PFSK-1 (cell line): ENCODE data around the gene ARHGAP9.

ENCODE experiments used
- FOXP2 ChIP-seq: optimal IDR thresholded peaks from 2 replicates; pipeline ENCODE3; 2011; ENCODE audit warnings: borderline replicate concordance, control low read depth, inconsistent platforms; ENCODE audit not compliant: insufficient read depth; ENCODE audit errors: extremely low read length, extremely low read depth
- POLR2AphosphoS5 ChIP-seq: IDR thresholded peaks from 2 replicates; pipeline ENCODE4 v1.6.1; 2012; ENCODE audit warnings: low read depth, mild to moderate bottlenecking, control low read depth, low read length, moderate library complexity
- SIN3A ChIP-seq: IDR thresholded peaks from 2 replicates; pipeline ENCODE4 v1.6.1; 2012; ENCODE audit warnings: mild to moderate bottlenecking, low read length, moderate library complexity, borderline replicate concordance; ENCODE audit not compliant: insufficient read depth
- TAF1 ChIP-seq: IDR thresholded peaks from 2 replicates; pipeline ENCODE4 v1.6.1; 2012; ENCODE audit warnings: low read length, control low read depth, borderline replicate concordance; ENCODE audit not compliant: insufficient read depth
- TF ChIP-seq, protein P1 (sequence below), 2 experiments: IDR thresholded peaks; 2 replicates each; pipeline versions ENCODE4 v1.6.1 to v1.8.0; 2011 to 2012; ENCODE audit warnings: low read depth in 2 of 2, low read length in 2 of 2, control low read depth in 1 of 2, inconsistent platforms in 1 of 2, mild to moderate bottlenecking in 1 of 2, moderate library complexity in 1 of 2; ENCODE audit not compliant: insufficient read depth in 1 of 2

ARHGAP9 gene

DNA sequence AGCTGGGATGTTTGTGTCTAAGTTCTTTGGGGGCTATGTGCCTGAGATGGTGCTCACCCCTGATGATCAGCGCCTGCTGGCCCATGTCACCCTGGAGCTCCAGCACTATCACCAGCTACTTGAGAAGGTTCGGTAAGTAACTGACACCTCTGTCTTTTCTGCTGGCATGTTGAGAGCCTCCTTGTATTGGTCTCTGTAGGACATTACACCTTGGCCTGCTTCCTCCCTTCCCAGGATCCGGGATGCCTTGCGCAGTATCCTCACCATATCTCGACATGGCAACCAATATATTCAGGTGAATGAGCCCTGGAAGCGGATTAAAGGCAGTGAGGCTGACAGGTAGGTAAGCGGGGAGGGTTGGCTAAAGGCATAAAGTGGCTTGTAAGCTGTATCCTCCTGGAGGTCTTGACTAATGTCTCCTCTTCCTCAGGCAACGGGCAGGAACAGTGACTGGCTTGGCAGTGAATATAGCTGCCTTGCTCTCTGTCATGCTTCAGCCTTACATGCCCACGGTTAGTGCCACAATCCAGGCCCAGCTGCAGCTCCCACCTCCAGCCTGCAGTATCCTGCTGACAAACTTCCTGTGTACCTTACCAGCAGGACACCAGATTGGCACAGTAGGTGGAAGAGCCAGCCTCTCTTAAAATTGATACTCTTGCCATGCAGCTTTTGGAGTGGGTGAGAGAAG is 35.2 kb upstream of the ARHGAP9 start:
- TF ChIP-seq FOXP2: no peak
- TF ChIP-seq, protein P1, sequence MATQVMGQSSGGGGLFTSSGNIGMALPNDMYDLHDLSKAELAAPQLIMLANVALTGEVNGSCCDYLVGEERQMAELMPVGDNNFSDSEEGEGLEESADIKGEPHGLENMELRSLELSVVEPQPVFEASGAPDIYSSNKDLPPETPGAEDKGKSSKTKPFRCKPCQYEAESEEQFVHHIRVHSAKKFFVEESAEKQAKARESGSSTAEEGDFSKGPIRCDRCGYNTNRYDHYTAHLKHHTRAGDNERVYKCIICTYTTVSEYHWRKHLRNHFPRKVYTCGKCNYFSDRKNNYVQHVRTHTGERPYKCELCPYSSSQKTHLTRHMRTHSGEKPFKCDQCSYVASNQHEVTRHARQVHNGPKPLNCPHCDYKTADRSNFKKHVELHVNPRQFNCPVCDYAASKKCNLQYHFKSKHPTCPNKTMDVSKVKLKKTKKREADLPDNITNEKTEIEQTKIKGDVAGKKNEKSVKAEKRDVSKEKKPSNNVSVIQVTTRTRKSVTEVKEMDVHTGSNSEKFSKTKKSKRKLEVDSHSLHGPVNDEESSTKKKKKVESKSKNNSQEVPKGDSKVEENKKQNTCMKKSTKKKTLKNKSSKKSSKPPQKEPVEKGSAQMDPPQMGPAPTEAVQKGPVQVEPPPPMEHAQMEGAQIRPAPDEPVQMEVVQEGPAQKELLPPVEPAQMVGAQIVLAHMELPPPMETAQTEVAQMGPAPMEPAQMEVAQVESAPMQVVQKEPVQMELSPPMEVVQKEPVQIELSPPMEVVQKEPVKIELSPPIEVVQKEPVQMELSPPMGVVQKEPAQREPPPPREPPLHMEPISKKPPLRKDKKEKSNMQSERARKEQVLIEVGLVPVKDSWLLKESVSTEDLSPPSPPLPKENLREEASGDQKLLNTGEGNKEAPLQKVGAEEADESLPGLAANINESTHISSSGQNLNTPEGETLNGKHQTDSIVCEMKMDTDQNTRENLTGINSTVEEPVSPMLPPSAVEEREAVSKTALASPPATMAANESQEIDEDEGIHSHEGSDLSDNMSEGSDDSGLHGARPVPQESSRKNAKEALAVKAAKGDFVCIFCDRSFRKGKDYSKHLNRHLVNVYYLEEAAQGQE (IDR thresholded peaks at IDR 0.05; ENCODE audit: insufficient read depth in 1 of 2, low read depth in 2 of 2, low read length in 2 of 2): no peak
- no peak for TF ChIP-seq TAF1
- TF ChIP-seq POLR2AphosphoS5: no peak
- TF ChIP-seq SIN3A: no peak

GRCh38 chr12:57513266-57513665 is 33.6 kb upstream of the ARHGAP9 start:
- TF ChIP-seq SIN3A (no peak), TAF1 (no peak), FOXP2 (no peak), POLR2AphosphoS5 (no peak; the same call in 1 of the 2 replicates)
- TF ChIP-seq, protein P1 (IDR thresholded peaks at IDR 0.05; ENCODE audit: insufficient read depth in 1 of 2, low read depth in 2 of 2, low read length in 2 of 2): no peak

DNA sequence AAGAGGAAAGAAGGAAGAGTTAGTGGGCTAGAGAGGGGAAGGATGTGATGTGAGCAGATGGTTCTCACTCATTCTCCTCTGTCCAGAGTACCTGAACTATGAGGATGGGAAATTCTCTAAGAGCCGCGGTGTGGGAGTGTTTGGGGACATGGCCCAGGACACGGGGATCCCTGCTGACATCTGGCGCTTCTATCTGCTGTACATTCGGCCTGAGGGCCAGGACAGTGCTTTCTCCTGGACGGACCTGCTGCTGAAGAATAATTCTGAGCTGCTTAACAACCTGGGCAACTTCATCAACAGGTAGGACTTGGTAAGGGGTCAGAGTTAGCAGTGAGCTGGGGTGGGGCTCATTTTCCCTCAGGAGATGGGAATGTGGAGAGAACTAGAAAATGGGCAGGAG is 33.0 kb upstream of the ARHGAP9 start:
- no peak for TF ChIP-seq TAF1
- TF ChIP-seq SIN3A: no peak
- TF ChIP-seq, protein P1 (IDR thresholded peaks at IDR 0.05; ENCODE audit: insufficient read depth in 1 of 2, low read depth in 2 of 2, low read length in 2 of 2): no peak

DNA sequence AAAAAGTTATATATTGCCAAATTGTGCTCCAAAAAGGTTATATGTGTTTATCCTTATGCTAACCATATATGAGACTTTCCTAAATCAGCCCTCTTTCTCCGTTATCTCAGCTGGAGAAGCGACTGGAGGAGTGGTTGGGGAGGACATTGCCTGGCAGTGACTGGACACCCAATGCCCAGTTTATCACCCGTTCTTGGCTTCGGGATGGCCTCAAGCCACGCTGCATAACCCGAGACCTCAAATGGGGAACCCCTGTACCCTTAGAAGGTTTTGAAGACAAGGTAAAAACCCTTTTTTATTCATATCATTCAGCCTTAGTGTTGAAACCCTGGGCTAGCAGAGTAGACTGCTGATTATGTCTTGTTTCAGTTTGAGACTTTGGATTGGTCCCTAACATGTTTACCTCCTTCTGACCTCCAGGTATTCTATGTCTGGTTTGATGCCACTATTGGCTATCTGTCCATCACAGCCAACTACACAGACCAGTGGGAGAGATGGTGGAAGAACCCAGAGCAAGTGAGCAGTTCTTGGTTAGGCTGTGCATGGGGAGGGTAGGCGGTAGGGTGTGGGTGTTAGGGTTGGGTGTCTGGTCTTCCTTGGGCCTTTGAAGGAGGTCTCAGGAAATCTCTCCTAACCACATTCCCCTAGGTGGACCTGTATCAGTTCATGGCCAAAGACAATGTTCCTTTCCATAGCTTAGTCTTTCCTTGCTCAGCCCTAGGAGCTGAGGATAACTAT is 32.1 kb upstream of the ARHGAP9 start:
- TF ChIP-seq, protein P1 (IDR thresholded peaks at IDR 0.05; ENCODE audit: insufficient read depth in 1 of 2, low read depth in 2 of 2, low read length in 2 of 2): no peak
- TF ChIP-seq TAF1: no peak
- no peak for TF ChIP-seq SIN3A
- TF ChIP-seq FOXP2: no peak
- TF ChIP-seq POLR2AphosphoS5: no peak
